HFF-Myc (cell line): ENCODE data around the gene PREB.

Source experiments
- DNase-seq: peaks from one replicate; pipeline ENCODE4 v3.0.0-alpha.2; 2011; ENCODE audit warnings: low read depth; ENCODE audit errors: extremely low read depth
- H3K4me3 ChIP-seq: replicated peaks from 2 replicates; pipeline ENCODE4 v1.5.1; 2011; ENCODE audit warnings: low read depth, mild to moderate bottlenecking, control low read depth, low read length
- CTCF ChIP-seq: IDR thresholded peaks from 2 replicates; pipeline ENCODE4 v1.5.1; 2012; ENCODE audit warnings: mild to moderate bottlenecking, low read depth, low read length, control low read depth; ENCODE audit errors: missing control alignments

PREB gene

DNA sequence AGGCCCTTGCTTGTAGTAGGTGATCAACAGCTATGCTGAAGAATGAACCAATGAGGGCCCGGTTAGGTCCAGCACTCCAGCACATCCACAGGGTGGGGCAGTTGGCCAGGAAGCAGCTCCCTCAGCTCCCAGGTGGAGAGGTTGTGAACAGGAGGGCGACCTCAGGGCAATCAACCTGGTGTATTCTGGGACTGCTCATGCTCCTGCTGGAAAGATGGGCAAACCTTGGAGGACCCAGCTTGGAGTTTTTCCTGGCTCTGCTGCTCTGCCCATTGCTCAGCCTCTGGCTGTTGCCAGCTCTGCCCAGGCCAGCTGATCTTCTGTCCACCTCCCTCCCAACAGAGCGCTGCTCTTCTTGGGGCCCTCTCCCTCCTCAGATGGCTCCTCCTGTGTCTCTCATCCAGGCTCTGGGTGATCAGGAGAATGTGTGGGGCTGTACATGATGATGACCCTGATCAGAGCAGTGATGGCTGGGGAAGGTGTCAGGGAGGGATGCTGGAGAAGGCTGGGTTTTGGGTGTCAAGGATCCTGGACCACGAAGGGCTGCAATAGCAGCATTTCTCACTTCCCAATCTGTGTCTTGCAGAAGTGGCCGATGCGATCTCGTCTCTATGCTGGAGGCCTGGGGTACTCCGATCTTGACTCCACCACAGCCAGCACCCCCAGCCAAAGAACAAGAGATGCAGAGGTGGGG lies 17.8 kb upstream of the PREB start:
- DNase-seq: no peak
- no peak for TF ChIP-seq CTCF
- no peak overlapping the region for H3K4me3 ChIP-seq

GRCh38 chr2:27150639-27151230 lies 16.3 kb upstream of the PREB start:
- DNase-seq: no peak
- no peak for TF ChIP-seq CTCF
- H3K4me3 ChIP-seq: no peak overlapping the region

DNA sequence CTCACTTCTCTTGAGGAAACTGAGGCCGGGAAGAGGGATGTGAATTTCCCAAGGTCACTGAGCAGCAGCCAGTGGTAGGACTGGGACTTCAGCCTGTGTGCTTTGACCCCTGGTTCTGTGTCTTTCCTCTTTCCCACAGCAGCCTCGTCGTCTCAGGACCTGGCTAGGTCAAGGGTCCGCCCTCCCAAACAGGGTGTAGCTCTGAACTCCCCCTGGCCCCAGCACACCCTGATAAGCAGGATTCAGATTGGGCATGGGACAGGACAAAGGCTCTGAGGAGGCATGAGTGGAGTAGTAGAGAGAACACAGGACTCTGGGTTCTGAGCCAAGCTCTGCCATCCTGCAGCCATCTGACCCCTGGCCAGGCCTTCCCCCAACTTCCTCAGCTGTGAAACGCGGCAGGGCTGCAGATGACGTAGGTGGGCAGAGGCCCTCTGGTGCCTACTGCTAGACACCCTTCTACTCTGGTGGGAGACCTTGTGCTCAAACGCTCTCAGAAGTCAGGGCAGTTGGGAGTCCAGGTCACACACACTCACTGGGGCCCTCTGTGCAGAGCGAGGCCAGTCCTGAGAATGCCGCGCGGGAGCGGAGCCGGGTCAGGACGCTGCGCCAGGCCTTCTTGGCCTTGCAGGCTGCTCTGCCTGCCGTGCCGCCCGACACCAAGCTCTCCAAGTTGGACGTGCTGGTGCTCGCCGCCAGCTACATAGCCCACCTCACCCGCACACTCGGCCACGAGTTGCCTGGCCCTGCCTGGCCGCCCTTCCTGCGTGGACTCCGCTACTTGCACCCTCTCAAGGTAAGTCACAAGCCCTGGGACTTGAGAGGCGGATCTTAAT lies 15.4 kb upstream of the PREB start:
- no peak for TF ChIP-seq CTCF
- DNase-seq: no peak
- H3K4me3 ChIP-seq: no peak overlapping the region

DNA sequence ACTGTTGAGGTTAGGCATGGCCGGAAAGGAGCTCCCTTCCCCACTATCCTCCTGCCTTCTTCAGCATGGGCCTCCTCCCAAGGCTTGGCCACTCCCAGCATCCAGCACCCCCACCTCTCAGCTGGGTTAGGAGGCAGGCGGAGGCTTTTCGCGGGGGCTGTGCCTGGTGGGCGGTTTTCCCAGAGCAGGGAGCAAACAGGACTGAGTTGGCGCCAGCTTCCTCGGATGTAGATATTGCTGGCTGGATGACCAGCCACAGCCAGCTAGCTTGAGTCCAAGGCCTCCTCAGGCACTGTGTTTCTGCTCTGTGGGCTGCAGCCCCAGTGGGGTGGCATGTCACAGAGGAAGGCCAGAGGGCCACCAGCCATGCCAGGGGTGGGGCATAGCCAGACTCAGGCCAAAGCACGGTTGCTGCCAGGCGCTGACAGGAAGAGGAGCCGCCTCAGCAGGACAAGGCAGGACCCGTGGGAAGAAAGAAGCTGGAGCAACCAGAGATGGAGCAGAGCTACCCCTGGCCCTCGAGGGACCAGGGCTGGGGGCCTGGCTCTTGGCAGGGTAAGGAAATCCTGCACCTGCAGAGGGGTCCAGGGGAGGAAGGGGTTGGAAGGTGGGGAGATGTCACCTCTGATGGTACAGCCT lies 14.5 kb upstream of the PREB start, which contains the start of gene TCF23:
Gene TCF23, plus strand, starts transcription at position 204 of the 639 bp plus-strand sequence. Its CDS starts 130 bp downstream, at position 334.
- DNase-seq: no peak
- TF ChIP-seq CTCF: no peak

DNA sequence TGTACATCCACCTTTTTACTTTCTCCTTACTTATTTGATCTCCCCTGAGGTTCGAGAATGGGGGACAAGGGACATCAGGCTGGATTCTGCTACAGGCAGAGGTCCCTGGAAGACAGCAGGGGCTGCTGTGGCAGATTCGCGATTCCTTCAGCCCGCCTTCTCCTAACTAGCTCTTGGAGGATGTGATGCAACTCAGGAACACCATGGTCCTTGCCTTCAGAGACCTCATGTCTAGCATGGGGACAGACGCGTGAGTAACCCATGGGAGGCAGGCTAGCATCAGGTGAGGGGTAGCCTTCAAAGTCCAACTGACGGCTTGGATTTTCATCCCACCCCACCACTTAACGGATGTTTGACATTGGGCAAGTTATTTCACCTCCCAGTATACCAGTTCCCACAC lies 13.5 kb upstream of the PREB start:
- no peak overlapping the region for H3K4me3 ChIP-seq
- no peak for DNase-seq
- no peak for TF ChIP-seq CTCF

More for the DNA sequence above, 14.5 kb upstream of the PREB start, which contains the start of gene TCF23:
- H3K4me3 ChIP-seq: no peak within 1 kb of the TSS

DNA sequence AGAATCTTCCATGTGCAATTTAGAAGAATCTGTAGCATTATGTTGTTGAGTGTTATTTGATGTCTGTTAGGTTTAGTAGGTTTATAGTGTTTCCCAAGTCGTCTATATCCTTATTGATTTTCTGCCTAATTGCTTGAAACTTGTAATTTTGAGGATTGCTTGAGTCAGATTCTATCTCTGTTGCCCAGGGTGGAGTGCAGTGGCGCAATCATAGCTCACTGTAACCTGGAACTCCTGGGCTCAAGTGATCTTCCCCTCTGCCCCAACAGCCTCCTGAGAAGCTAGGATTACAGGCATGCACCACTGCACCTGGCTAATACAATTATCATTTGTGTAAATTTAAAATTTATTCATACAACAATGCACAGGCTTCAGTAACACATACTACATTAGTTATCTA lies 11.2 kb upstream of the PREB start:
- no peak overlapping the region for H3K4me3 ChIP-seq
- no peak for TF ChIP-seq CTCF
- DNase-seq: no peak
